ENCODE data around the gene POFUT1.

GRCh38 chr20:32263398-32263954 lies 55.8 kb downstream of the POFUT1 start:
- TF ChIP-seq CTCF (IDR thresholded peaks at IDR 0.05) (no peak), POLR2A (IDR thresholded peaks at IDR 0.05) (no peak)
